Measurements from ENCODE around the gene CLDN19.
A peak's percentile ranks its signal among the peaks of the same experiment; 100 is the strongest.

Gene CLDN19

GRCh38 chr1:42739753-42740700, at the start of gene CLDN19:
Gene CLDN19, minus strand, starts transcription at chr1:42740236. Its CDS starts 173 bp downstream, at chr1:42740063.
- DNase-seq: no peak

DNA sequence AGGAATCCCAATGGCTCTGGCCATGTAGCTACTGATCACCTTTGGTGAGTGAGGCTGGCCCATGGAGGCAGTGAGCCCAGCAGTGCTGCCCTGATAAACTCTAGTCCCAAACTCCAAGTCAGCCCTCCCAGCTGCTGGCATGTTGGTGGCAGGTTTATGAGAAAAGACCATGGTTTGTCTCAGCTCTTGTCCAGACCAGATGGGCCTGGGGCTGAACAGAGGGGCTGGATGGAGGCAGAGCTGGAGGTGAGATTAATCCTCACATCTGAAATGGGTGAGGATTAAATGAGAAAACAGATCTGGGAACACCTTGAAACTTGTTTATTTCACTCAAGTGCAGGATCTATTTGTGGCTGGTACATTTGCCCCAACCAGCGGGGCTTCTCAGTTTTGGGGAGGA, 48.0 kb upstream of the CLDN19 start:
- DNase-seq: no peak

GRCh38 chr1:42786097-42786496, 46.1 kb upstream of the CLDN19 start:
- no peak for DNase-seq

- DNase-seq: no peak
Measured at GRCh38 chr1:42784946-42785693, 45.1 kb upstream of the CLDN19 start, which contains the start of gene TMEM269. Gene TMEM269, plus strand, starts transcription at chr1:42784991. Its CDS starts 4,903 bp downstream, at chr1:42789894.

- DNase-seq: no peak
Measured at GRCh38 chr1:42784547-42784945, 44.5 kb upstream of the CLDN19 start.

GRCh38 chr1:42783092-42783491, 43.1 kb upstream of the CLDN19 start:
- no peak for DNase-seq

GRCh38 chr1:42780176-42780575, 40.1 kb upstream of the CLDN19 start:
- no peak for DNase-seq

GRCh38 chr1:42779725-42780124, 39.7 kb upstream of the CLDN19 start:
- DNase-seq: no peak

- no peak for DNase-seq
Measured at GRCh38 chr1:42777852-42778251, 37.8 kb upstream of the CLDN19 start.

- DNase-seq: no peak
Measured at GRCh38 chr1:42776502-42776901, 36.5 kb upstream of the CLDN19 start.

DNA sequence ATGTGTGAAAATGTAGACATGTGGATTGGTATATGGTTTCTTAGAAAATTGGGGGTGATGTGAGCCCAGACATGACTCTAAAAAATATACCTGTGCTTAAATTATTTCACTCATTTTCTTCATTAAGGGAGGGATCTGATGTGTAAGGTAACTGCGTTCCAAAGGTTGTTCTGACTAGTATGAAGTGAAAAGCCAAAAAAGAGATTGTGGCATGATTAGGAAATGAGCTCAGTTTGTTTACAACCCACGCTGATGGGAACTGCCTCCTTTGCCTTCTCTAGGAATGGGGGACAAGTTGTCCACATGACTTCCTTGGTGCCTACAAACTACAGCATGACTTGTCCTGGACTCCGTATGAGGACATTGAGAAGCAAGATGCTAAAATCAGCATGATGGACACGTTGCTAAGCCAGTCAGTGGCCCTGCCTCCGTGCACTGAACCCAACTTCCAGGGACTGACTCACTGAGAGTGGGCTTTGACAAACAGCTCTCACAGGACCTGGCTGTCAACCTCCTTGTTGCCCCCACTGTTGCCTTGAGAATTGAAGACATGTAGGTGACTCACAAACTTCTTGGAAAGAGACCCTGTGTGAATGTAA, 35.0 kb upstream of the CLDN19 start:
- DNase-seq: no peak

- DNase-seq: no peak
Measured at GRCh38 chr1:42773420-42773819, 33.4 kb upstream of the CLDN19 start.

- DNase-seq: no peak
Measured at GRCh38 chr1:42769811-42770210, 29.8 kb upstream of the CLDN19 start.

GRCh38 chr1:42768172-42768571, 28.1 kb upstream of the CLDN19 start:
- DNase-seq: no peak

DNA sequence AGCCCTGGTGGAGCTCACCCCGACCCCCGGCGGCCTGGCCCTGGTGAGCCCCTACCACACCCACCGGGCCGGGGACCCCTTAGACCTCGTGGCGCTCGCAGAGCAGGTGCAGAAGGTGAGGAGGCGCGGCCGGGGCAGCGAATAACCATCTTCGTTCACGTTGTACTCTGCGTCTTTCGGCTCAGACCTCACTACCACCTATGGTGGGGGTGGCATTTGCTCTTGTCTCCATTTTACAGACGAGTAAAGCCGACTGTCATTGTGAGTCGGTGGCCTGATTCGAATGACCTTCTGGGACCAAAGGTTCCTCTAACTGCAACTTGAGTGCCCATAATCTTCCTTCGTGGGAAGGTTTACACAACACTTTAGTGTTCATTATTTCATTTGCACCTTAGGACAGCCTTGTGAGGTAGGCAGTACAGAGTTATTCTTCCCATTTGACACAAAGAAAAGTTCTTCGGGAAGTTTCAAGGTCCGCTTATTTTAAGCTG, 27.5 kb upstream of the CLDN19 start:
- DNase-seq: no peak

DNA sequence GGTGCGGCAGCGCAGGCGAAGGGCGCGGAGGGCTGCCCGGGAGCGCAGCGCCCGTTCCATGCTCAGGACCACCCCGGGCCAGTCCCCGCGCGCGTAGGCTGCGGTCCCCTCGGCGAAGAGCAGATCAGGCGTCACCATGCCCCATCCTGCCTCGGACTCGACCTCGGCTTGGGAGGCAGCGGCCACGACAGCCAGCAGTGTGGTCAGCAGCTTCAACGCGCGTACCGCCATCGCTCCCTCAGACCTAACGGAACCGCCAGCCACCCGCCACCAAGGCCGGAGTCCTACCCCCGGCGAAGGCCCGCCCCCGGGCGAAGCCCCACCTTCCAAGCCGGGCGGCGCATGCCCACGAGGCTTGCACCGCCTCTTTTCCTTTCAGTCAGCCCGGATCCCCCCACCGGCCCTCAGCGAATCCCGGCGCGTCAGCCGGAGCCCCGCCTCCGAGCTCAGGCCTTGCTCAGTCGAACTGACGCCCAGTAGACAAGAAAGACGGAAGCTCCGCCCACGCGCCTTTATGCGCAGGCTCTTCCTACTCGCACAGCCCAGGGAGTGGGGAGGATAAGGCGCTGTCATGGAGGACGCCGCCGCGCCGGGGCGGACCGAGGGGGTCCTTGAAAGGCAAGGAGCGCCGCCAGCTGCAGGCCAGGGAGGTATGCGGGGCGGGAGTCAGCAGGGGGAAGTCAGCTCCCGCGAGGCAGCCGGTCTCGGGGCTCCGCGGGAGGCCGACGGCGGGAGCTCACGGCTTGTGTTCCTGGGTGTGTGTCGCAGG, 26.9 kb upstream of the CLDN19 start, which contains the start of the genes C1orf50 and P3H1:
Gene C1orf50 (plus strand): TSS at position 509 of the 769 bp plus-strand sequence. CDS start 63 bp downstream, at position 572.
Gene P3H1 (minus strand): TSS at position 288 of the 769 bp plus-strand sequence. CDS start 57 bp downstream, at position 231.
- peak; percentile 99 for DNase-seq

- peak; percentile 66 for DNase-seq
Measured at GRCh38 chr1:42765832-42766740, 26.1 kb upstream of the CLDN19 start.

DNA sequence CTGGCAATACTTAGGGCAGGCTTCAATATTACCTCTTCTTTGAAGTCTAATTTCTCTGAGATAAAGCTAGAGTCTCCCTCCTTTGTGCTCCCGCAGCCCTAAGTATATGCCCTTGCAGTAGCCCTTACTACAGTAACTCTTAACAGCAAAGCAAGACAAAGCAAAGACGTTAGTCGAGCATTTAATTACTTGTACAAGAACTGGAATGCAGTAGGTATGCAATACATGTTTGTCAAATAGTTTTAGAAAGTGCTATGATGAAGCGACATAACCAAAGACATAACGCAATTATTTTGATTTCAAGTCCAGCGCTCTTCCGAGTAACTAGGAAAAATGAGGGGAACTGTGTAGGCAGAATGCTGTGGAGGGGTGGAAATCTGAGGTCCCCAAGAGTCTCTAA, 25.2 kb upstream of the CLDN19 start:
- DNase-seq: no peak

DNA sequence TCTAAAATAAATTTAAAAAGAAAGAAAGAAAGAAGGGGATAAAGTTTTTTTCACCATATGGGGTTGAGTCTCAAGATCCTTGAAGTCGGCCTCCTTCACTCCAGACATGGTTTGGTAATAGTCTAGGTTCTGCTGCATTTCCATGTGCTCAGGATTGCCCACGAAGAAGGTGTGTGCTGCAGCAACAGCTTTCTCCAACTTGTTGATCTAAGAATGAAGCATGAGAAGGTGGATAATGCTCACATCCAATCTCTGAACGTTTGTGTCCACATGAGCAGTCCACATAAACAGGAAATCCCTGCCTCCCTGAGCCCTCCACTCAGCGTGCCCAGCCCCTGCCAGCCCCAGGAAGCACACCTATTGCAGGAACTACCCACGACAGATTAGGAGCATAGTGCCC, 22.2 kb upstream of the CLDN19 start:
- no peak for DNase-seq

DNA sequence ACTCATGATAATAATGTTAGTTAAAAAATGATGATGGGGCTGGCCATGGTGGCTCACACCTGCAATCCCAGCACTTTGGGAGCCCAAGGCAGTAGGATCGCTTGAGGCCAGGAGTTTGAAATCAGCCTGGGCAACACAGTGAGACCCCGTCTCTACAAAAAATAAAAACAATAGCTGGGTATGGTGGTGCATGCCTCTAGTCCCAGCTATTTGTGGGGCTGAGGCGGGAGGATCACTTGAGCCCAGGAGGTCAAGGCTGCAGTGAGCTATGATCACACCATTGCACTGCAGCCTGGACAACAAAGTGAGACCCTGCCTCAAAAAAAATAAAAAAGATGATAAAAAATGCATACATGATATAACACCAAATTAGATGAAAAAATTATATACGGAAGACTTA, 21.5 kb upstream of the CLDN19 start:
- no peak for DNase-seq

GRCh38 chr1:42759114-42759513, 19.1 kb upstream of the CLDN19 start:
- no peak for DNase-seq

Measured in NCI-H226 (cell line).